ENCODE results near the gene SEMA4C. TPM values are rescaled to one million over a fixed set of nuclear protein-coding genes. Genes with fewer than 3 reads are reported as not detected.

The SEMA4C gene
- polyA plus RNA-seq, 1 of the 3 experiments (the other 2 are of a cell fraction) = 34.8 TPM

DNA sequence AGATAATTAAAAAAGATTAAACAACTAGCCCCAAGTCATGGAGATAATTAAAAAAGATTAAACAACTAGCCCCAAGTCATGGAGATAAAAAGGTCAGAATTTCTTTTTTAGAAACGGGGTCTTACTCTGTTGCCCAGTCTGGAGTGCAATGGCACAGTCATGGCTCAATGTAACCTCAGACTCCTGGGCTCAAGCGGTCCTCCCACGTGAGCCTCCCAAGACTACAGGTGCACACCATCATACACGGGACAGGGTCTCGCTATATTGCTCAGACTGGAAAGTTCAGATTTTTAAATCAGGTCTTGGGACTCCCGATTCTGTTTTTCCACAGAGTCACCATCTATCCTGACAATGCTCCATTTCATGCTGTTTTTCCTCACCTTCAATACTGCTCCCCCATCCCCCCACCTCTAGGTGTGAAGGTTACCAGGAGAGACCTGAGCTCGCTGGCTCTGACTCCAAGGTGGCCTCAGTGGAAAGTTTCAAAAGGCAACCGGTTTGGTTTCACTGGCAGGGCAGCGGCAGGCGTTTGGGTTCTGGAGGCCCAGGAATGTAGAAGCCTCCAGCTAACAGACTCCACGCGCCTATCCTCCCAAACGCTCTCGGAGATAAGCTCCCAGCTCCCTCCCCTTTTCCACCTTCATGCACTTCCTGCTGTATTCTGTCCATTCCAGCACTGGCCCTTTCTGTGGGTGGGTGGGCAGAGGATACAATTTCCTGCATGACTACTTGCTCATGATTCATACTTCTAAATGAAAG, 2.9 kb upstream of the SEMA4C start:
- H3K79me2 ChIP-seq (ENCODE audit: insufficient read depth) = peaks cover 14% of the 10 kb centered on the region
- no peak overlapping the region for H3K27ac ChIP-seq (ENCODE audit: low read depth in 2 of 2, low read length in 1 of 2)
- H3K27me3 ChIP-seq (ENCODE audit: insufficient read depth) = no peaks in the 10 kb centered on the region
- H3K9me2 ChIP-seq = no peaks in the 10 kb centered on the region
- no peaks in the 10 kb centered on the region for H3F3A ChIP-seq (replicated peaks; ENCODE audit: insufficient read depth)
- POLR2A ChIA-PET = no interaction called here
- no peak for DNase-seq
- H4K20me1 ChIP-seq (ENCODE audit: insufficient read depth) = no peaks in the 10 kb centered on the region; the same call in 1 of the 2 replicates
- 81% methylated on average over 13 of the region's 14 CpGs for WGBS (ENCODE audit: low lambda C conversion rate)
- TF ChIP-seq NRF1 (IDR thresholded peaks at IDR 0.05; ENCODE audit: low read depth, low read length) = no peak
- no peak for TF ChIP-seq RXRA (IDR thresholded peaks at IDR 0.05; ENCODE audit: borderline replicate concordance, low read depth)
- TF ChIP-seq, protein P1, sequence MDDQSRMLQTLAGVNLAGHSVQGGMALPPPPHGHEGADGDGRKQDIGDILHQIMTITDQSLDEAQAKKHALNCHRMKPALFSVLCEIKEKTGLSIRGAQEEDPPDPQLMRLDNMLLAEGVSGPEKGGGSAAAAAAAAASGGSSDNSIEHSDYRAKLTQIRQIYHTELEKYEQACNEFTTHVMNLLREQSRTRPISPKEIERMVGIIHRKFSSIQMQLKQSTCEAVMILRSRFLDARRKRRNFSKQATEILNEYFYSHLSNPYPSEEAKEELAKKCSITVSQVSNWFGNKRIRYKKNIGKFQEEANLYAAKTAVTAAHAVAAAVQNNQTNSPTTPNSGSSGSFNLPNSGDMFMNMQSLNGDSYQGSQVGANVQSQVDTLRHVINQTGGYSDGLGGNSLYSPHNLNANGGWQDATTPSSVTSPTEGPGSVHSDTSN (IDR thresholded peaks at IDR 0.05) = no peak
- TF ChIP-seq FOSL2 (IDR thresholded peaks at IDR 0.05; ENCODE audit: borderline replicate concordance, low read depth) = no peak
- TF ChIP-seq JUND (IDR thresholded peaks at IDR 0.05) = no peak
- no peak for TF ChIP-seq MXI1 (IDR thresholded peaks at IDR 0.05; ENCODE audit: low read depth, low read length)
- TF ChIP-seq SMC3 (IDR thresholded peaks at IDR 0.05; ENCODE audit: low read depth, low read length) = no peak
- no peak for TF ChIP-seq RFX5 (IDR thresholded peaks at IDR 0.05; ENCODE audit: low read length)
- no peak for TF ChIP-seq CHD2 (IDR thresholded peaks at IDR 0.05; ENCODE audit: low read length, partially characterized antibody)
- TF ChIP-seq RAD21 (IDR thresholded peaks at IDR 0.05; ENCODE audit: low read length) = no peak
- no peak for TF ChIP-seq FOXJ3 (CRISPR knock-in tag; IDR thresholded peaks at IDR 0.05)
- H3K4me2 ChIP-seq = no peak overlapping the region
- no peak overlapping the region for H3K9ac ChIP-seq
- H3K36me3 ChIP-seq (replicated peaks in 1 of 2; ENCODE audit: control insufficient read depth in 1 of 2, insufficient read depth in 2 of 2, low read length in 1 of 2) = no peaks in the 10 kb centered on the region
- CTCF ChIA-PET = interaction anchor here (1.2 to 5.7 kb wide), 3 partner anchors 15 to 85 kb away, joined by 3 to 34 read pairs (median 9); partner anchors contain the start of gene ANKRD39
- no peaks in the 10 kb centered on the region for H3K9me3 ChIP-seq
- H2AFZ ChIP-seq (ENCODE audit: low read depth) = no peak overlapping the region
- no peak overlapping the region for H3K4me3 ChIP-seq (ENCODE audit: low read depth in 2 of 2, low read length in 1 of 2)
- peaks cover 9 to 47% of the 10 kb centered on the region in 2 experiments; a peak in 2 of 4 replicates for H3K4me1 ChIP-seq (ENCODE audit: control insufficient read depth in 1 of 2, insufficient read depth in 2 of 2, low read depth in 1 of 2, low read length in 1 of 2)

- ChIA-PET POLR2A (no interaction called here), CTCF (interaction anchor here (1.0 to 5.7 kb wide), 4 partner anchors 9 to 242 kb away, joined by 4 to 34 read pairs (median 6); partner anchors contain the start of genes ANKRD36 and ANKRD39)
- TF ChIP-seq MEF2A (IDR thresholded peaks at IDR 0.05; ENCODE audit: borderline replicate concordance, low read depth) (no peak), NRF1 (IDR thresholded peaks at IDR 0.05; ENCODE audit: low read depth, low read length) (no peak), USF1 (IDR thresholded peaks at IDR 0.05; ENCODE audit: borderline replicate concordance, low read depth) (no peak), RXRA (IDR thresholded peaks at IDR 0.05; ENCODE audit: borderline replicate concordance, low read depth) (no peak), RAD21 (IDR thresholded peaks at IDR 0.05; ENCODE audit: low read length) (no peak), JUND (IDR thresholded peaks at IDR 0.05) (no peak), RCOR1 (IDR thresholded peaks at IDR 0.05; ENCODE audit: low read length) (no peak), MAX (IDR thresholded peaks at IDR 0.05; ENCODE audit: low read depth) (no peak), TCF12 (IDR thresholded peaks at IDR 0.05) (no peak), ELF1 (IDR thresholded peaks at IDR 0.05) (no peak), SIN3A (IDR thresholded peaks at IDR 0.05; ENCODE audit: borderline replicate concordance, low read depth, low read length) (no peak)
- no peaks in the 10 kb centered on the region for H3K27me3 ChIP-seq (ENCODE audit: insufficient read depth)
- H3K4me1 ChIP-seq (ENCODE audit: control insufficient read depth in 1 of 2, insufficient read depth in 2 of 2, low read depth in 1 of 2, low read length in 1 of 2) = peaks cover 9 to 49% of the 10 kb centered on the region in 2 experiments; a peak in 2 of 4 replicates
- H3K9me2 ChIP-seq = no peaks in the 10 kb centered on the region
- H3F3A ChIP-seq (replicated peaks; ENCODE audit: insufficient read depth) = no peaks in the 10 kb centered on the region
- no peak for DNase-seq
- peak overlapping the region; percentile 94 to 95 for H3K4me3 ChIP-seq (ENCODE audit: low read depth in 2 of 2, low read length in 1 of 2)
- H3K9me3 ChIP-seq = no peaks in the 10 kb centered on the region
- H3K27ac ChIP-seq (ENCODE audit: low read depth in 2 of 2, low read length in 1 of 2) = no peak overlapping the region; a peak in 1 of 4 replicates
- peaks cover 34% of the 10 kb centered on the region for H3K79me2 ChIP-seq (ENCODE audit: insufficient read depth)
- H4K20me1 ChIP-seq (ENCODE audit: insufficient read depth) = peaks cover 16% of the 10 kb centered on the region; the same call in 1 of the 2 replicates
- H3K36me3 ChIP-seq (replicated peaks in 1 of 2; ENCODE audit: control insufficient read depth in 1 of 2, insufficient read depth in 2 of 2, low read length in 1 of 2) = peaks cover 0 to 16% of the 10 kb centered on the region in 2 experiments
- H2AFZ ChIP-seq (ENCODE audit: low read depth) = 0 out of 2 replicates have a peak overlapping the region, but pooled peaks have one; percentile 16
- WGBS (ENCODE audit: low lambda C conversion rate) = 88% methylated on average over 11 of the region's 13 CpGs
- H3K9ac ChIP-seq = no peak overlapping the region
- peak overlapping the region; percentile 96; the same call in 1 of the 2 replicates for H3K4me2 ChIP-seq
These were observed 861 bp upstream of the SEMA4C start for GRCh38 chr2:96870626-96871255.

Data from SK-N-SH (cell line).